HG03039 (cell line): ENCODE measurements around the gene PTPRF.
"Not testable (repeated sequence)": the region's sequence is repeated elsewhere in the genome, so short reads cannot be mapped to it uniquely, and the experiment has no call there.

Experiments used
- ATAC-seq: cut with Tn5 transposase; IDR thresholded peaks from one replicate; pipeline ENCODE4 v1.9.1; 2021; ENCODE audit warnings: mild to moderate bottlenecking, moderate library complexity; ENCODE audit not compliant: unreplicated experiment

The PTPRF gene

DNA sequence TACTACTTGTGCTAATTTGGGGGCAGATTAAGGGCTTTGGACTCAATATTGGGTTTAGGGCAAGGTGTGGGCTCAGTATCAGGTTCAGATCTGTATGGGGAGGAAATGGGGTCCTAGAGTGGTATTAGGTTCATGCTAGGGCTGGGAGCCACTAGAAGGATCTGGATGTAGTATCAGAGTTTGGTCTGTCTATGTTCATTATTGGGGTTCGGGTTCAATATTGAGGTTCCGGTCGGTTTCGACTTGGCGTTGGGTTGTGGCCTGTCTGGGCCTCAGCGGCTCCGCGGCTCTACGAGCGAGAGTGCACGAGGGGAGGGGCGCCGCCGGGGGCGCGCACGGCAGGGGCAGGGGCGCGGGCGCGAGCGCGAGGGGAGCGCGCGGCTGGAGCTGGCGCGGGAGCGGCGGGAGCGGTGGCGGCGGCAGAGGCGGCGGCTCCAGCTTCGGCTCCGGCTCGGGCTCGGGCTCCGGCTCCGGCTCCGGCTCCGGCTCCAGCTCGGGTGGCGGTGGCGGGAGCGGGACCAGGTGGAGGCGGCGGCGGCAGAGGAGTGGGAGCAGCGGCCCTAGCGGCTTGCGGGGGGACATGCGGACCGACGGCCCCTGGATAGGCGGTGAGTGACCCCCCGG, at the start of gene PTPRF:
Gene PTPRF (plus strand): TSS at position 401 of the 624 bp plus-strand sequence. CDS start 14,193 bp downstream, outside the sequence.
- ATAC-seq, result no peak

DNA sequence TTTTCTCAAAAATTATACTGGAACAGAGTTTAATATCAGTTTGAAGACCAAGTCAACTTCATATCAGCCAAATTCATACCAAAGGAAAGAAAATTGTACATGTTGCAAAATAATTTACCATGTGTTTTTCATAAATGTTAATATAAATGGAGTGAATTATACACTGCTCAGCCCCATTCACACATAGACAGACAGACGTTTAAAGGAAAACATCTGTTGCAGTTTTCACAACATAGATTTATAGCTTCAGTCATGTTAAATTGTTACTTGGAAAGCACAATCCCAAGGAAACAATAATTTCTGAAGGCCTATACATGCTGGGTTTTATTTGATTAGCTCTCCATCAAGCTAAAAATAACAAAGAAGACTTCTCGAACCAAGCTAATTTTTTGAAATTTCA, 49.2 kb upstream of the PTPRF start:
- no peak for ATAC-seq

DNA sequence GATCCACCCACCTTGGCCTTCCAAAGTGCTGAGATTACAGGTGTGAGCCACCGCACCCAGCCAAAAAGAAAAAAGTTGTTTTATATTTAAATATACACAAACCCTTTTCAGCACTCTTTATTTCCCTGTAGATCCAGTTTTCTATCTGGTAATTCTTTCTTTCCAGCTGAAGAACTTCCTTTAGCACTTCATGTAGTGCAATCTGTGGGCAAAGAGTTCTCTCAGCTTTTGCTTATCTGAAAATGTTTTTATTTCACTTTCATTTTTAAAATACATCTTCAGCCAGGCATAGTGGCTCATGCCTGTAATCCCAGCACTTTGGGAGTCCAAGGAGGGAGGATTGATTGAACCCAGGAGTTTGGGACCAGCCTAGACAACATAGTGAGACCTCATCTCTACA, 48.5 kb upstream of the PTPRF start:
- no peak for ATAC-seq

DNA sequence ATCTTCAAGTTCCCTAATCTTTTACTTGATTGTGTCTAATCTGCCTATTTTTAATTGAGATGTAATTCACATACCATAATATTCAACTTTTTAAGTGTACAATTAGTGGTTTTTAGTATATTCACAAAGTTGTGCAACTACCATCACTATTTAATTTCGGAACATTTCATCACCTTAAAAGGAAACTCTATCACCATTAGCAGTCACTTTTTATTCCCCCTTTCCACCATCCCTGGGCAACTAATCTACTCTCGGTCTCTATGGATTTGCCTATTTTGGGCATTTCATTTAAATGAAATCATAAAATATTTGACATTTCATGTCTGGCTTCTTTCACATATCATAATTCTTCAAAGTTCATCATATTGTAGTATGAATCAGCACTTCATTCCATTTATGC, 46.3 kb upstream of the PTPRF start:
- no peak for ATAC-seq

DNA sequence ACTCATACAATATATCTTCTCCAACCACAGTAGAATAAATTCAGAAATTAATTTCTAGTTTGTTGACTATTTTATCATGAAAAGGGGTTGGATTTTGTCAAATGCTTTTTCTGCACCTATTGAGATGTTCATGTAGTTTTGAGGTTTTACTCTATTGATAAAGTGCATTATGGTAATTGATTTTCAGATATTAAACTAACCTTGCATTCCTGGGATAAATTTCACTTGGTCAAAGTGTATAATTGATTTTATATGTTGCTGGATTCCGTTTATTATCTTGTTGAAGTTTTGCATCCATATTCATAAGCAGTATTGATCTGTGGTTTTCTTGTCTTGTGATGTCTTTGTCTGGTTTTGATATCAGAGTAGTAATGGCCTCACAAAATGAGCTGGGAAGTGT, 42.5 kb upstream of the PTPRF start:
- no peak for ATAC-seq

DNA sequence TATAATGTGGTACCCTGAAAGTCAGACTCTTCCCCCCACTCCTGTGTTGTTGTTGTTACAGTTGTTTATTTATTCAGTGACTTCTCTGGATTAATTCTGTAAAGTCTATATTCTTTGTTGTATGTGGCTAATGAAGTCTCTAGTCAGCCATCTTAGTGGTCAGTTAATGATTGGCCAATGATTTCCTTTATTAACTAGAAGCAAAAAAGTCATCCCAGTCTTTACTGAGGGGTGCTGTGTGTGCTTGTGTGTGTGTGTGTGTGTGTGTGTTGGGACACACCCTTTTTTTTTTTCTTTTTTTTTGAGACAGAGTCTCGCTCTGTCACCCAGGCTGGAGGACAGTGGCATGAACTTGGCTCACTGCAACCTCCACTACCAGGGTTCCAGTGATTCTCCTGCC, 39.6 kb upstream of the PTPRF start:
- no peak for ATAC-seq

DNA sequence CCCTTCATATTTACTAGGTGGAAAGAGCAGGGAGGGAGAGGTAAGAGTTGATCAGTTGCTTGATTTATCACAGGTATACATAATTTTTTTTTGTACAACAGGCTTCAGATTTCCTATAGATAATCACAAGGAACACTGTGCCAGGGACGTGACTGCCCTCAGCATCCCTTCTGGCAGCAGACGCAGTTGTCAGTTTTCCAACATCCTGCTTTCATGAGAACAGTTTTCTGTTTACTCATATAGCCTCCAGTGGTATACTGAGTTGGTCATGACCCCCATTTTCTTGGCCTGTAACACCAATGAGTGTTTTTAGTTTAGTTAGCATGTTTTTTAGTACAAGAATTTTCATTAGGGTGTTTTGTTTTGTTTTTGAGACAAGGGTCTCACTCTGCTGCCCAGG, 37.9 kb upstream of the PTPRF start:
- no peak for ATAC-seq

DNA sequence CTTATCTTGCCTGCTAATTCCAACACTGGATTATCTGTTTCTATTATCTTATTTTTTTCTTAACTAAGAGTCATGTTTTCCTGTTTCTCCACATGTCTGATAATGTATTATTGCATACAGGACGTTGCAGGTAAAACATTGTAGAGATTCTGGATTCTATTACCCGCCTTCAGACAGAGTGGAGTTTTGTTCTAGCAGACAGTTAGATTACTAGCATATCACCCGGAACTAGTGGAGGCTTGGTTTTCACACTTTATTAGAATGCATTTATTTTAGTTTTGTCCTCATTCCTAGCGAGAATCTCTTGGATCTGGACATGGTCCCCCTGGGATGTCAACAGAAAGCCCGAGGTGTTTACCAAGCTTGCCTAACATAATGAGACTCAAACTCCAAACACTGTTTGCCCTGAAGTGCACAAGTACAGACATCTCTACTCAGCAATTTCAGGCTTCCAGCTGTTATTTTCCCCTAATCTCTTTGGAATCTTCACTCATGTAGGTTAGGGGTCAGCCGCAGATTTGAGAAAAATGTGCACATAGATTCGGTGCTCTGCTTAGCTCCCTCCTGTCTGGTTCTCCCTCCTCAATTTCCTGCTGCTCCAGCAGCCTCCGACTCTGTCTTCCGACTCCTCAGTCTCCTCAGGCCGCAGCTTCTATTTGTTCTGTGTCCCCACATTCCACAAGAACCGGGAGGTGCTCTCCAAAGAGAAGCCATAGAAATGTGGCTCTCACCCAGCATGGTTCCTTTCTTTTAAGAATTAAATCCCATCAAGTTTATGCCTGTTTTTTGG, 36.8 kb upstream of the PTPRF start:
- ATAC-seq, result no peak

DNA sequence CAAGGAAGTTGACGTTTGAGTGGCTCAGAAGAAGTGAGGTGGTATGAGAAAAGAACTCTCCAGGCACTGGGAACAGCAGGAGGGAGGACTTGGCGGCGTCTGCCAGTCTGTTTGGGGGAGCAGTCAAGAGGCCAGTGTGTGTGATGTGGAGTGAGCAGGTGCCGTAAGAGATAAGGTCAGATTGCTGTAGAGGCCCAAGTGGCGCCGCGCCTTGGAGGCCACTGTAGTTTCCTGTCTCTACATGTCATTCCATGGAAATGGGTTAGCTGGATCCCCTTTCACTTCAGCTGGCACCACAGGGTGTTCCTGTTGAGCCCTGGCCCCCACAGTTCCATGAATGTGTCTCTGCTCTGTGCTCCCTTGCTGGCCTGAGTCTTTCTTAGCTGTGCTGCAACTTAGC, 35.5 kb upstream of the PTPRF start:
- ATAC-seq, result no peak

DNA sequence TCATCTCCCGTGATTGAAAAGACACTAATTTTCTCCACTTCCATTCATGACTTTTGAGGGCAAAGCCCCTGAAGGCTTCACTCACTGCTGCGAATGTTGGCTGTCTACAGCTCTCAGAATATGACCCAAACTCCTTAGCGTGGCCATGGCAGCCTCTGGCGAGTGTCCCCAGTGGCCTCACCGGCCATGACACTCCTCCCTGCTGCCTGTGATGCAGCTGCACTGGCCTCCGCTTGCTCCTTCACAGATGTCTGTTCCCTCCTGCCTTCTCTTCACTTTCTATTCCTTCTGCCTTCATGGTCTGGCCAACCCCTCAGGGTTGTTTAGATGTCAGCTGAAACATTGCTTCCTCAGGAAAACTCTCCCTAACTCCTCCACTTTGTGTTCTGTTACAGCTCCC, 30.8 kb upstream of the PTPRF start:
- ATAC-seq, result no peak

DNA sequence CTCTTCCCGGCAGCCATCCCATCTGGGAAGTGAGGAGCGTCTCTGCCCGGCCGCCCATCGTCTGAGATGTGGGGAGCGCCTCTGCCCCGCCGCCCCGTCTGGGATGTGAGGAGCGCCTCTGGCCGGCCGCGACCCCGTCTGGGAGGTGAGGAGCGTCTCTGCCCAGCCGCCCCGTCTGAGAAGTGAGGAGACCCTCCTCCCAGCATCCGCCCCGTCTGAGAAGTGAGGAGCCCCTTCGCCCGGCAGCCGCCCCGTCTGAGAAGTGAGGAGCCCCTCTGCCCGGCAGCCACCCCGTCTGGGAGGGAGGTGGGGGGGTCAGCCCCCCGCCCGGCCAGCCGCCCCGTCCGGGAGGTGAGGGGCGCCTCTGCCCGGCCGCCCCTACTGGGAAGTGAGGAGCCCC, 28.9 kb upstream of the PTPRF start:
- not testable (repeated sequence) for ATAC-seq

DNA sequence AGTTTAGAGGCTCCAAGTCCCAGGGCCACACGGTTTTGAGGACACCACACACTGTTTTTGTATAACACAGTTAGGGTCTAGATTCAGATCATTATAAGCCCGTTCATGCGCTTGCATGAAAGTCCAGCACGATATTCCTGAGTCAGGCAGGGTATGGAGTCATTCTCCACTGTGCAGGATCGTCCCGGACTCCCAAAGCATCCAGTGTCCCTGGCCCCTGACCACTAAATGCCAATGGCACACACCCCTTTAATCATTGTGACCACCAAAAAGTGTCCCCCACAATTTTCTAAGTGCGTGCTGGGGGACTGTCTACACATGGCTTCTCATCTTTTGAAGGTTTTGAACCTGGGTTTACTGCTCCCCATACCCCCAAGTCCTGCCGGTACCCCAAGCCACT, 27.1 kb upstream of the PTPRF start:
- no peak for ATAC-seq

DNA sequence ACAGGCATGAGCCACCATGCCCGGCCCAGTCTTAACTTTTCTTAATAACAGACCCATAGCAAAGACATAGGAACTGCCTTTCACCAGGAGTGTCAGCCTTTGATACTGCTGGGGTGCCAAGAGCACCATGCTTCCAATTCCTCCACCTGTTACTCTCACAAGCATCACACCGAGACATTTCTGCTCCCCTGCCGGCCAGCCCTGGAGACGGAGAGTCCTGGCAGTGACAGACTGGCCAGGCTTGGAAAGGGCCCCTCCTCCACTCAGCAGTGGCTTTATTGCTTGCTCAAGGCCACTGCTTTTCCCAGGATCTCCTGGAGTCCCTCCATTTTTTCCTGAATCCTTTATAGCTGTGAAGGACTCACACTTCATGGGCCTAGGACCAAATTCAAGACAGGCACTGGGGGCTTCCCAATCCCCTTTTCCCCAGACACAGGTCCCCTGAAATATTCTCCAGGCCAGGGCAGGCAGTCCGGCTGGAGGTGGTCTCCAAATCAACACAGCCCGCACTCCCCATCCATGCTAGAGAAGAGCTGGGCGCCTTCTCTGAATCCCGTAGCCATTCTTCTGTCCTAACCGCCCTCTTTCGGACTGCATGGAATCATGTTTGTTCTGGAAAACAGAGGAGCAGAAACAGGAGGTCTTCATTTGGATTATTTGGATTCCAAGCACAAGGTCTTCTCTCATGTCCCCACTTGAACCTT, 25.5 kb upstream of the PTPRF start:
- no peak for ATAC-seq

DNA sequence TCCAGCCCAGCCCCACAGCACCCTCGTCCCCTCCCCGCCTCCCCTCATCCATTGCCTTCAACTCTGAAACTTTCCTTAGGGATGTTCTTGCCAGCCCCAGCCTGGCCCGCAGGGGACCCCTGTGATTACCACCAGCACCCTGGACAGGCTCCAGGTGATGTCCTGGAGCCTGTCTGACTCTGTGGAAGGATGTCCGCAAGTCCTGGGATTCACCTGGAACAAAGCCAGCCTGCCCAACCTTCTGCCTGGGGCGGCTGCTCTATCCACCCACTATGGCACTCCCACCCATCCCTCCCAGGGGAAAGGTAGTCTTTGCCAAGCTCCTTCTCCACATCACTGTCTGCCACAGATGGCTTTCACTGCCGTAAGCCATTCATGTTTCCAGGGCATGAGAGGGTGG, 24.4 kb upstream of the PTPRF start:
- no peak for ATAC-seq

DNA sequence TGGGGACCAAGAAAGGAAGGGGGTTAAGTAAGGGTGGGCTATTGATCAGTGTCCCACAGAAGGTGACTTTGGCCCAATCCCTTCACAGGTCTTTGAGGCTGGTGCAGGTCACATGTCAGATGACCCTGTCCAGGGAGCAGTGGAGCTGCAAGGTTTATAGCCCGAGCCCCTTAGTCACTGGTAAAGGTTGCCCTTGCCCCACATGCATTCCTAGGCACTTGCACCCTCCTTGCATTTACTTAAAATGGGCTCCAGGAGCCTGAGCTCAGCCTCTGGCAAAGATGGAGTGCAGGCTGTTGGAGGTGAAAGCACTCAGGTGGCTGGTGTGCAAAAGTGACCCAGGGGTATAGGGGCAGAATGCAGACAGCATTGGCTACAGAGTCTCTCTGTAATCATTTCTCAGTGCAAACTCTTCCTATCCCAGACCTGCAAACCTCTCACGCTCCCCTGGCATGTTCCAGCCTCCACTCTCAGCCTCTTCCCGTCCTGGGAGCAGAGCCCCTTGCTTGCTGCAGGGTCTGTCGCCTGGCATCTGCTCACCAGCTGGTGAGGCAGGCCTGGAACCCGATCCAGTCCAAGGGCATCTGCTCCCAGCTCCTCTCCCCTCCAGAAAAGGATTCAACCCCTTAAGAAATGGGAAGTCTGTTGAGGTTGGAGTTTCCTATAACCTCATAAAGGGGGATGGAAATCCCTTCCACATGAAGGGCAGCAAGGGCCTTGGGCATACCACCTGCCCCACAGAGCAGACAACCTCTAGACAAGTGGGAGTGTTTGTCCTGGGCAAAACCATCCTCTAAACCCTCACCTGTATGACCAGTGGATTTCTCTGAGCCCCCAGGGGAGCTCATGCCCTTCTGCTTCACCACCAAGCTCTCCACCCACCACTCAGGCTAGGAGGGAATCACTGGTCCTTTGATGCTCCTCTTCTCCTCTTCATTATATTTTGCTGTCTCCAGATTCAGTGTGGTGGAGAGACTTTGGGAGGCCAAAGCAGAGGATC, 23.1 kb upstream of the PTPRF start:
- no peak for ATAC-seq

DNA sequence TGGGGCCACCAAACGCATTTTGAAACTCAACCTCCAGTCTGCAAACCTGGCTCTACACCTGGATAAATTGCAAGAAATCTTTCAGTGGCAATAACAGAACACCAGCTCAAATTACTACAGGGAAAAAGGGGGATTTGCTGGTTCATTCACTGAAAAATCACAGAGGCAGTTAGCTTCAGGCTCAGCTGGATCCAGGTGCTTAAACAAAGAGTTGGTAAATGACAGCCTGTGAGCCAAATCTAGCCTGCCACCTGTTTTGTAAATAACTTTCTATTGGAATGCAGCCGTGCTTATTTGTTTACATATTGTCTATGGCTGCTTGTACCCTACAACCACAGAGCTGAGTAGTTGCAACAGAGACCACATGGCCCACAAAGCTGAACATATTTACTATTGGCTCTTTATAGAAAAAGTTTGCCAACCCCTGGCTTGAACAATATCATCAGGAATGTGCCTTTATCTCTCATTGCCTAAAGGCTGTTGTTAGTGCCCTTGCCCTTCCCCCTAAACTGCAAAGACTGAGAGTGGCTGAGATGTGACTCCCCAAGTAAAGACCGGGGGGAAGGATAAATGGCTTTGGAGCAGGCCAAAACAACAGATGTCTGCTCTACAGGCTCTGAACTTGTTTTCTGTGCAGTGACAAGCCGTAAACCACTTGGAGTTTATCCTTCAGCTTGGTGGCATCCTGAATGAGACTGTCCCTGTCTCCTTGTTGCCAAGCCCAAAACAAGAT, 21.5 kb upstream of the PTPRF start:
- ATAC-seq, result no peak

DNA sequence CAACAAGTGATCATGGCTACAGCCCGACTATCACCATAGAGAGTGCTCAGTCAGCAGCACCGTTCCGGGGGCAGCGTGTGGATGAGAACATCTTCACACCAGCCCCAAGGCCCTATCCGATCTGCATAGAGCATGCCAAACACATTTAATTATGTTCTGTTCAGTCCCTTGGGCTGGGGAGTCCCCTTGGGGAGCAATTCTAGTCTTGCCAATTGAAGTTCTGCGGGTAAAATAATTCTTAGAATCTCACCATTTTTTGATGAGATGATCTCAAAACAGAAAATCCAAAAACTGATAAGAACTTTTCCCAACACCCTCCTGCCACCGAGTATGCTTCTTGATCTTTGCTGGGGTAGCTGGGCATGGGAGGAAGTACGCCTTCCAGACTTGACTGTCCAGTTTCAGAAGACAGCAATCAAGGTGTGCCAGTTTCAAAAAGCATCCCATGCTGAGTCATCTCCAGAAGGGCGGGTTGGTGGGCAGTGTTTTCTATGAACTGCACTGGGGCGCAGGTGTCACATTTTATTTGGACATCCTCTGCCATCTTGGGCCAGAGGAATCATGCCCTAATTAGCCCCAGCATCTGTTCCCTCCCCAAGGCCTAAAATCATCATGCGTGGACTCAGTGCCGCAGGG, 20.8 kb upstream of the PTPRF start:
- no peak for ATAC-seq

DNA sequence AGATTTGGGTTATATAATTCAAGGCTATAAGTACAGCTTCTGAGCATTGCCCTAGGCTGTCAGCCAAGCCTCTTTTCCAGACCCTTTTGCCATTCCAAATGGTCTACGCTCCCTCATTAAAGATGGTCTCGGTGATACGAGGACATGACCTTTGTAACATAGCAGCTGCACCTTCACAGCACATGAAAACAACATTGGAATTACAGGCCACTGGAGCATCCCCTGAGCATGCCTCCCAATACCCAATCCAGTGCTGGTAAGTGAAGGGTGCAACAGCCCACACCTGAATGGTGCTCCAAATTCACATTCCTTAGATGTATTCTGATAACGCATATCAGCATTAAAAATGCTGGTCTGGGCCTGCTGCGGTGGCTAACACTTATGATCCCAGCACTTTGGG, 20.1 kb upstream of the PTPRF start:
- no peak for ATAC-seq

DNA sequence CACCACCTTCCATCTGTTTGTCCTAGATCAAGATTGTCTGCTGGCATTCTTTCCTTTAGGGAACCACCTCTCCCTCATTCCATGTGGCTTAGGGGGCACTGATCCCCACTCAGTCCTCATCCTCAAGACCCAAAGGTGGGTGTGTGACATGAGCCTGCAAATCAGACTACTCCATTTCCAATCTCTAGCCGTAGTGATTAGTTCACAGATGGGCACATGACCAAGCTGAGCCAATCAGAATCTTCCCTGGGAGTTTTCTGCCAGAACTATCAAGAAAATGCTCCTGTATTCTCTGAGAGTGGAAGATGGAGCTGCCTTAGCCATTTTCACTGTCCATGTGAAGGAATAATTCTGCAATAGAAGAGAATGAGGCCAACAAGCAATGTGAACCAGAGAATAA, 19.3 kb upstream of the PTPRF start:
- no peak for ATAC-seq

DNA sequence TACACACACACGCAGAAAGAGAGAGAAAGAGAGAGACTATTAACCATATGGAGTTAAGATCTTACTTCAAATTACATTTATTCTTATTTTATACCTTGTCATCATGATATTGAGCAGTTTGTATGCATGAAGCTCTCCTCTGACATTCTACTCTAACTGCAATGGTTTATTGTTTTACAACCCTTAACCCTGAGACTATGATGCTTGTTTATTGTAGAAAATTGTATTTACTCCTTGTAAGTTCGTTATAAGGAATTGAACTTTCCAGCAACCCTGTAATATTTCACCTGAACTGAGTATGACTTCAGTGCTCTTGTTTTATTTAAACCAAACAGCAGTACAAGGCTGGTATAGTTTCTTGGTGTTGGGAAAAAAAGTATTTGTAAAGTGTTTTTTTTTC, 18.6 kb upstream of the PTPRF start:
- no peak for ATAC-seq
